NCI-H1417 (cell line): Measurements from ENCODE around the gene LIMS2.

ENCODE experiments used
- DNase-seq, 3 experiments: peaks; one replicate each; lab custom pipeline; 2025; lab: John Stamatoyannopoulos, UW

Gene LIMS2

GRCh38 chr2:127645395-127646291, 29.7 kb downstream of the LIMS2 start, which contains the start of gene GPR17:
Gene GPR17 (plus strand): TSS chr2:127646153. CDS start chr2:127650736, 4,583 bp downstream.
- no peak for DNase-seq

- no peak for DNase-seq
Observed at GRCh38 chr2:127645026-127645394, 30.3 kb downstream of the LIMS2 start.

GRCh38 chr2:127644066-127645025, 31.0 kb downstream of the LIMS2 start:
- no peak for DNase-seq

DNA sequence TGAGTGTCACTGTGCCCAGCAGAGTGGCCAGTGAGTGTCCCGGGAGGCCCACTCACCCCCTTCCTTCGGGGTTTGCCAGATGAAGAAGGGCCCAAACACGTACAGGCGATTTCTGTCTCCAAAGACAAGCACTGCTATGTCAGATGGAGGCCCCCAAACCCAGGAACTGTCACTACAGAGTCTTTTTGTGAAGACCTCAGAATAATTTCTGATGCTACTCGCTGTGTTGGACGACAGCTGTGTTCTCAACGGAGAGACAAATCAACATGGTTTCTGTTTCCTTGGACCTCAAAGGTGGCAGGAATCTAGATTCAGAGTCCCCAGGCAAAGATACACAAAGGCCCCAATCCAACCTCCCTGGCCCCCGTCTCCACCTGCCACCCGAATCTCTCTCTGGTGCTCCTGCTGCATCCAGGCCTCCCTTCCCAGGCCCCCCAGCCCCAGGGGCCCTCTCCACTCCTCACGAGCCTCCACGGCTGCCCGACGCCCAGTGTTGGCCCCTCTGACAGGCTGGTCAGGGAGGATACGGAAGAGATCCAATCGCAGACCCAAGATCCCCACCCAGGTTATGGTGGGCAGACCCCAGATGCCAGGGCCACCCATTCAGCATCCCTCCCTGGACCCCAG, 31.8 kb downstream of the LIMS2 start:
- no peak for DNase-seq

- no peak for DNase-seq
Observed at GRCh38 chr2:127642706-127643438, 32.5 kb downstream of the LIMS2 start.

GRCh38 chr2:127641846-127642507, 33.4 kb downstream of the LIMS2 start:
- no peak for DNase-seq

DNA sequence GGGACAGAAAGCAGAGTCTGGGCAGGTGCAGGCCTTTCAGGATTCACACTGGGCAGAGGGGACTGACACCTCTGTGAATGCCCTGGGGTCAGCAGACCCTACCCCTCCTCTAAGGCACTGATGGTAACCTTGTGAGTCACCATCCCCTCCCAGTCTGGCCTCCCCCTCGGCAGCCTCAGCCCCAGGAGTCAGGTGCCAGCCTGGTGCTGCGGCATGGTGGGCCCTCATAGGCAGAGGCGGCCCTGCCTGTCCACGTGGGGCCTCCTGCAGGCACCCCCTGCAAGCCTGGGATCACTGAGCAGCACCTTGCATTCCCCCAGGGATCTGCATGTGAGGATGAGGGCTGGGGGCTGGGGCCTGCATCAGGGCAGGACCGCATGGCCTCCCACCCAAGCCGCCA, 34.2 kb downstream of the LIMS2 start:
- no peak for DNase-seq

- DNase-seq, result peak in 1 of 3 experiments; percentile 9
Observed at GRCh38 chr2:127640082-127641072, 35.0 kb downstream of the LIMS2 start.

DNA sequence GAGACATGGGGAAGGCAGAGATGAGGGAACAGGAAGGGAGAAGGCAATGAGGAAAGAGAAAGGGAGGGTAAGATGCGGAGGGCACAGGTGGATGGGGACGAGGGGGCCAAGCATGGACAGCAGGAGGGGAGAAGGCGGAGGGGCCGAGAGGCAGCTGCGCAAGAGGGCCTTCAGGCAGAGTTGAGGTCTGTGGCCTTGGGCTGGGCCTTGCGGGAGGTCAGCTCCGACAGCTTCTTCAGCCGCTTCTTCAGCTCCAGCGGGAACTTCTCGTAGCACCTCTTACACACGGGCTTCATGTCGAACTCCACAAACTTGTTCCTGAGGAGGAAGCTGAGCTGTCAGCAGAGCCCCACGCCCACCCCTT, 36.2 kb downstream of the LIMS2 start:
- no peak for DNase-seq

- DNase-seq, result no peak
Observed at GRCh38 chr2:127638361-127639110, 36.8 kb downstream of the LIMS2 start.

DNA sequence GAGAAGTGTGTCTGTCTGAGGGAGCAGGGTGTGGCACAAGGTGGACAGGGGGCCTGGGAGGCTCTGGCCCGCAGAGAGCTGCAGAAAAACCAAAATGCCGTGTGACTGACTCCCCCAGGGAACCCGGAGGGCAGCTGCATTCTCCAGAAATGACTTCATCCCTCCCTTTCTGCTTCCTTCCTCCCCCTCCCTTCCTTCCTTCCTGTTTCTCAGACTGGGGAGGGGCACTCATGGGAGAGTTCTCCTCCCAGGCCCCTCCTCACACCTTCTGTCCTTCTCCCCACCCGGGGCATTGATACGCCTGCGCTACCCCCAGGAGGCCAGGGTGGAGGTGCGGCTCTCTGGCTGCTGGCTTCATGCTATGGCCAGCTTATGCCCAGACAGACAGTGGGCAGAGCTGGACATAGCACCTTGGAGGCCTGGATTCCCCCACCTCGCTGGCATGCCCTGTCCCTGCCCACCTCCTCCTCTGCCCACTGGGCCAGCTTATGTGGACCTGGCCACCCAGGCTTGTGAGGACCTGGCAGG, 37.5 kb downstream of the LIMS2 start:
- DNase-seq, result no peak

DNA sequence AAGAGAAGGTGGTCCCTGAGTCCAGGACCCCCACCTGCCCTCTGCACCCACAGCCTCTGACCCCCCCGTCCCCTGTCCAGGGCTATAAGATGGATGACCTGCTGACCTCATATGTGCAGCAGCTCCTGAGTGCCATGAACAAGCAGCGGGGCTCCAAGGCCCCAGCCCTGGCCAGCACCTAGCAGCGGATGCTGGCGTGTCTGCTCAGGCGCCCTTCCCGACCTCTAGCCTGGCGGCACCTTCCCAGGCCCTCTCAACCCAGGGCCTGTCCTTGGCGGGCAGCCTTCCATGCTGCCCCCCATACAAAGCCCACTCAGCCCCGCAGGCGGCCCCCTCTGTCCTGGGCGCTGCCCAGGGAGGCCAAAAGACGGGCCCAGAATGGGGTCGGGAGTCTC, 38.1 kb downstream of the LIMS2 start:
- DNase-seq, result no peak

- no peak for DNase-seq
Observed at GRCh38 chr2:127636248-127637235, 38.8 kb downstream of the LIMS2 start.

GRCh38 chr2:127635380-127636237, 39.7 kb downstream of the LIMS2 start:
- DNase-seq, result no peak

GRCh38 chr2:127634626-127635379, 40.5 kb downstream of the LIMS2 start:
- no peak for DNase-seq
